Activated gamma-delta T cell treated with anti-CD3 and anti-CD28 coated beads, Interleukin-2, amount 50 U/mL, for 16 hours (primary cell): ENCODE results near the gene PPEF1.
"Not testable (repeated sequence)": the region's sequence is repeated elsewhere in the genome, so short reads cannot be mapped to it uniquely, and the experiment has no call there.

Experiments used
- DNase-seq: peaks from one replicate; pipeline ENCODE4 v3.0.0-alpha.2; 2020; ENCODE audit warnings: low read depth

Gene PPEF1

DNA sequence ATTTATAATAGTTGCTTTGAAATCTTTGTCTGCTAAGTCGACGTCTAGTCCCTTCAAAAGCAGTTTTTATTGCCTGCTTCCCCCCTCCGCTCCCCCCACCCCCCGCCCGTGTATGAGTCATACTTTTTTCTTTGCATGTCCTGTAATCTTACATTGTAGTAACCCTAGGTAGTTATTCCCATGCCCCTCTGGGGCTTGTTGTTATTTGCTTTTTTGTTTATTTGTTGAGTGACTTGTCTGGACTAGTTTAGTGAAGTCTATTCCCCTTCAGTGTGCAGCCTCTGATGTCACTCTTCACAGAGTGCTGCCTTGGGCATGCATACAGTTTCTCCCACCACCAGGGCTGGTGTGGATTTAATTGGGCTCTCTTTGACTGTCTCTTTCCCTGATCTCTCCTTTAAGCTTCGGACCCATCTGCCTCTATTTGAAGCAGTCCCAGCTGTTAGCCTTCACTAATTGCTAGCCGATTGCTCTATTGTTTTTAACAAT, 86.2 kb downstream of the PPEF1 start:
- DNase-seq: no peak

GRCh38 chrX:18797141-18797540, 89.7 kb downstream of the PPEF1 start:
- no peak for DNase-seq

DNA sequence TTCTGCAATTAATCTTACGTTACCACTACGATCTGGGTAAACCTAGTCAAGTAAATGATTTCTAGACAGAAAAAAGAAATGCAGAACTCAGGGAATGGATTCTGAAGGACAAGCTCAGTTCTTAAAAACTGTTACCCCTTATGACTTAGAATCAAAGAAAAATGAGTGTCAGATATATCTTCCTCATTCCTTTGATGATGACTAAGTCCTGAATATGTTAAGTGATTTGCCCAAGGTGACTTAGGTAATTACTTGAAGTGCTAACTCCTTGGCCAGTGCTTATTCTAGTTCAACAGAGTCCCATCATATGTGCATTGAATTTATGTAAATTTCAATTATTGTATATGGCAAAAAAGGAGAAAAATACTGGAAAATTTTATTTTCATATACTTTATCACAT, 92.5 kb downstream of the PPEF1 start:
- DNase-seq: no peak

DNA sequence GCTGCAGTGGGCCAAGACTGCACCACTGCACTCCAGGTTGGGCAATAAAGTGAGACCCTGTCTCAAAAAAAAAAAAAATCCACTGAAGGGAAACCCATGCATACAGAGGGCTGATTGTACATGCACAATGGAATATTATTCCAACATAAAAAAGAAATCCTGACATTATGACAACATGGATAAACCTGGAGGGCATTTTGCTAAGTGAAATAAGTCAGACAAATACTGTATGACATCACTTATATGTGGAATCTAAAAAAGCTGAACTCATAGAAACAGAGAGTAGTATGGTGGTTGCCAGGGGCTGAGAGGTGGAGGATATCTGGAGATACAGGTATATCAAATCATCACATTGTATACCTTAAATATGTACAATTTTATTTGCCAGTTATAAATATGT, 102.2 kb downstream of the PPEF1 start:
- DNase-seq: no peak

- DNase-seq: no peak
These were observed 103.0 kb downstream of the PPEF1 start for GRCh38 chrX:18810416-18810815.

GRCh38 chrX:18825375-18825774, 117.9 kb downstream of the PPEF1 start:
- no peak for DNase-seq

- no peak for DNase-seq
These were observed 121.5 kb downstream of the PPEF1 start for GRCh38 chrX:18828832-18829404.

- DNase-seq: no peak
These were observed 125.8 kb downstream of the PPEF1 start for GRCh38 chrX:18833071-18833731.

- DNase-seq: not testable (repeated sequence)
These were observed 140.5 kb downstream of the PPEF1 start for GRCh38 chrX:18847901-18848300.

DNA sequence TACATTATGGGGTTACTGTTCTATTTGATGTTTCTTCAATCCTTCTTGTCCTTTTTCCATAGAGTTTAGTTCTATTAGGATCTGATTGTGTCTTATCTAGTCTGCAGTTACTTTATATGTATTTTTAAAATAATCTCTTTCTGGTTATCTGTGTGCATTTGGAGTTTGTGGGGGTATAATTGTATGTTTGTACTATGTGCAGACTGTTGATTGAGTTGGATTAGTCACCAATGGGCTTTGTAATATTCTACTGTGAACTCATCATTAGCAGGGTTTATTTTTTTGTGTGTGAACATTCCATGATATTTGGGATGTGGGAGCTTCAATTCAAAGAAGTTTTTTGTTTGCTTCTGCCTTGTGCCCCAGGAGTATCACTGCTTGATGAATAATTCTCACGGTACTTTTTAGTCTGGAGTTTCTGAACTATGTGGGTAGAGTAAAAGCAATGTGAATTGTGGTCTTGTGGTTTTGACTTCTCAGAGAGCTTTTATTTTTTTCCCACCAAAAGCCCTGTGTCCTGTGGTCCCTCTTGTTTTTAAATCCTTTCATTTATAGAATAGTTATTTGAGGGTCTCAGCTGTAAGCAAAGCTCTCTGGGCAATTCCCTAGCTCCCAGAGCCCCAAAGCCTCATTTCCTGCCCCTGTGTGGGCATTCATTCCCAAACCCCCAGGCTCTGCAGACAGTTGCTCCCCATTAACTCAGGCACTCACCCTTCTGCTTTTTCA, 148.6 kb downstream of the PPEF1 start:
- no peak for DNase-seq

DNA sequence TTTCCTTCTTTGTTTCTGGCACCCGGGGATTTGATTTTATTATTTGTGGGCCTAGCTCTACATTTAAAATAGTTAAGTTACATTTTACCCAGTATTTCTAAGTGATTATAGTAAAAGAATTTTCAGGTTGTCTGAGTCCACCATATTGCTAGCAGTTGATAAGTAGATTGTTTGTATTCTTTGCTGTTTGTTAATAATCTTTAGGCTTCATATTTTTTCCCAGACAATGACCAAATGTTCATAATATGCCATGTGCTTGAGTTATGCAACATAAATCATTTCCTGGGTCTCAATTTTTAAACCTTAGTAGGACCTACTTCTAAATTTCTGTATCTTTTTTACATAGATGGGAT, 149.2 kb downstream of the PPEF1 start:
- no peak for DNase-seq

DNA sequence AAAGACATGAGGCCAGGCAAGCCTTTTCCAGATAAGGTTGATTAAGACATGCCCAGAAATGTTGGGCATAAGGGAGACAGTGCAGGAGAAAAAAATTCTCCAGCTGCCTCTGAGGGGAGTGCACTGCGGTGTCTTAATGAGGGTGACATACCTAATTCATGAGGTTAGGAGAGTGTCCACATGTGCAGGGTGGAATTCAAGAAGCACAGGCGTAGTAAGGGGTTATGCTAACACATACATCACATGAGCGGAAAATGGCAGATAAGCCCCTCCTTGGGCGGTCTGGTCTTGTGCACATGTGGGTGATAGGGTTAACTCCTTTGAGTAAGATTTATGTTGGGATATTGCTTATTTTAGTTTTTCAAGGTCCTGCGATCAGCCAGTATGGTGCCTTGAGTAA, 154.1 kb downstream of the PPEF1 start:
- DNase-seq: no peak

GRCh38 chrX:18864390-18864920, 157.0 kb downstream of the PPEF1 start:
- DNase-seq: no peak

- no peak for DNase-seq
These were observed 163.9 kb downstream of the PPEF1 start for GRCh38 chrX:18871161-18871890.

- no peak for DNase-seq
These were observed 164.5 kb downstream of the PPEF1 start for GRCh38 chrX:18871970-18872369.

- DNase-seq: no peak
These were observed 165.2 kb downstream of the PPEF1 start for GRCh38 chrX:18872621-18873020.

DNA sequence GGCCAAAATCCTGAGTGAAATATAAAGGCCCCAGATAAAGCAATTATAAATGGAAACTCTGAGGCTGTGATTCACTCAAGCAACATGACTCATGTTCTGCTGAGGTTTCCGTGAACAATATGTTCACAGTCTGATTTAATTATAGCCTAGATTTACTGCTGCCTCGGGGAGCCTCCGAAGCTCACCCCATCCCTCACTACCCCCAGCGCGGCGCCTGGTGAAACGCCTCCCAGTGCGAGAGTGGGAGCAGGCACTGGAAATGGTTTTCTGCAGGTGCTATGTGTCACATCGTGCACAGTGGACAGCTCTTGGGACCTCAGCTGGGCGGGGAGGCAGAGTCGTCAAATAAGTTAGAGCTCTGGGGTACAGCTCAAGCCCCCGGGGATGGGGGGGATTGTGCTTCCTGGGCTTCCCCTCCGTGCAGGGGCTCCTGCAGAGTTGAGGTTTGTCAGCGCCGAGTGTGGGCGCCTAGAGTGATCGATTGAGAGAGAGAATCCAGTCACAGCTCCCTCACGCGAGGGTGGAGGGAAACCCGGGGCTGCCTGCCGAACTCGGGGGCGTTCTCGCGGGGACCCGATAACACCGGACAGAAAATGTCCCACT, 165.8 kb downstream of the PPEF1 start:
- DNase-seq: no peak

GRCh38 chrX:18873836-18874235, 166.4 kb downstream of the PPEF1 start:
- DNase-seq: no peak

GRCh38 chrX:18874560-18875255, 167.3 kb downstream of the PPEF1 start:
- no peak for DNase-seq

GRCh38 chrX:18875256-18875878, 167.9 kb downstream of the PPEF1 start:
- DNase-seq: no peak

DNA sequence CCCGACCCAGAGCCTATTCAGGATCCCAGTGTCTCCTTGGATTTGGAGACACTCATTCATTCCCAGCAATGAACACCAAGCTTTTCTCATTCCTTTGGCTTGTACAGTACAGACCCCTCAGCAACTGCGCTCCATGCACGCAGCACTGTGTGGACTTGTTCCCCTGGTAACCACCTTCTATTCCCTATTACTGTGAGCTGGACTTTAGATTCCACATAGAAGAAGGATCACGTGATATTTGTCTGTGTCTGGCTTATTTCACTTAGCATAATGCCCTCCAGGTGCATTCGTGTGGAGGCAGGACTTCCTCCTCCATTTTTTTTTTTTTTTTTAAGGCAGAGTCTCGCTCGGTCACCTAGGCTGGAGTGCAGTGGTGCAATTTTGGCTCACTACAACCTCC, 170.0 kb downstream of the PPEF1 start:
- no peak for DNase-seq
